ENCODE data around the gene DNAJC28.

Gene DNAJC28

GRCh38 chr21:33522297-33522952 is 30.9 kb upstream of the DNAJC28 start:
- TF ChIP-seq, protein P1, sequence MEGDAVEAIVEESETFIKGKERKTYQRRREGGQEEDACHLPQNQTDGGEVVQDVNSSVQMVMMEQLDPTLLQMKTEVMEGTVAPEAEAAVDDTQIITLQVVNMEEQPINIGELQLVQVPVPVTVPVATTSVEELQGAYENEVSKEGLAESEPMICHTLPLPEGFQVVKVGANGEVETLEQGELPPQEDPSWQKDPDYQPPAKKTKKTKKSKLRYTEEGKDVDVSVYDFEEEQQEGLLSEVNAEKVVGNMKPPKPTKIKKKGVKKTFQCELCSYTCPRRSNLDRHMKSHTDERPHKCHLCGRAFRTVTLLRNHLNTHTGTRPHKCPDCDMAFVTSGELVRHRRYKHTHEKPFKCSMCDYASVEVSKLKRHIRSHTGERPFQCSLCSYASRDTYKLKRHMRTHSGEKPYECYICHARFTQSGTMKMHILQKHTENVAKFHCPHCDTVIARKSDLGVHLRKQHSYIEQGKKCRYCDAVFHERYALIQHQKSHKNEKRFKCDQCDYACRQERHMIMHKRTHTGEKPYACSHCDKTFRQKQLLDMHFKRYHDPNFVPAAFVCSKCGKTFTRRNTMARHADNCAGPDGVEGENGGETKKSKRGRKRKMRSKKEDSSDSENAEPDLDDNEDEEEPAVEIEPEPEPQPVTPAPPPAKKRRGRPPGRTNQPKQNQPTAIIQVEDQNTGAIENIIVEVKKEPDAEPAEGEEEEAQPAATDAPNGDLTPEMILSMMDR (IDR thresholded peaks at IDR 0.05), result no peak

GRCh38 chr21:33518899-33519298 is 27.4 kb upstream of the DNAJC28 start:
- TF ChIP-seq, protein P1 (IDR thresholded peaks at IDR 0.05), result no peak

DNA sequence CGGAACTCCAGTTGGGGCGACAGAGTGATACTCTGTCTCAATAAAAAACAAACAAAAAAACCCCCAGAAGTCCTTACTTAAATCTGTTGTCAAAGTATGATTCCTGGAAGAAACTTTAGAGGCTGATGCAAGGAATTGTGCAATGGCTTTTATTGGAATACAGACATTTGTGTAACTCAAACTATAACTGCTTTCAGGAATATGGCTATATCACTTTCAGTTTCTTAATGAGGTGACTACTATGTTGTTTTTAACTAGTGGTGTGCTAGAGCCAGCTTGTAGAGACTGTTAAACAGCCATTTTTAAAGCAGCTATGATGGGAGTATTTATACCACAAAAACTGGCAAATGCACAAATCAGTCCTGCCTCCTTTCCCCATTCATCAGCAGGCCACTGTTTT is 22.7 kb upstream of the DNAJC28 start:
- TF ChIP-seq, protein P1 (IDR thresholded peaks at IDR 0.05), result no peak

- TF ChIP-seq, protein P1 (IDR thresholded peaks at IDR 0.05), result no peak
Observed at GRCh38 chr21:33512481-33512880, 21.0 kb upstream of the DNAJC28 start.

DNA sequence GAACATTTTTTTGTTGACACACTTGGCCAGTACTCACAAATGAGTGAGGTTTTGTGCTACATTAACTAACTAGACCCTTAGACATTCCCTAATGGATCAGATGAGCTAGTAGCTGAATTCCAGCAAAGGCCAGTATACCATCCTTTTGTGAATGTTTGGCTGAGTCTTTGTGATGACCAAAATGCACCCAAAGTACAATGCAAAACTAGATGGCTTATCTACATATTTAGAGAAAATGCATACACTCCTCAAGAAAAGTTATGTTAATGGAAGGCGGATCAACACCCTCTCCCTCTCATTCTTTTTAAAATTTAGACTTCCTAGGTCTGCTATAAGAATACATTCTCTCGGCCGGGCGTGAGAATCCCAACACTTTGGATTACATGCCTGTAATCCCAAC is 20.1 kb upstream of the DNAJC28 start:
- TF ChIP-seq, protein P1 (IDR thresholded peaks at IDR 0.05), result no peak

GRCh38 chr21:33510826-33511225 is 19.3 kb upstream of the DNAJC28 start:
- TF ChIP-seq, protein P1 (IDR thresholded peaks at IDR 0.05), result no peak

- TF ChIP-seq, protein P1 (IDR thresholded peaks at IDR 0.05), result no peak
Observed at GRCh38 chr21:33505833-33506232, 14.3 kb upstream of the DNAJC28 start.

- TF ChIP-seq, protein P1 (IDR thresholded peaks at IDR 0.05), result no peak
Observed at GRCh38 chr21:33496345-33496744, 4.8 kb upstream of the DNAJC28 start.
